Cardiac muscle cell (in vitro differentiated cells and primary cell): ENCODE measurements around the gene ARL6IP4. TPM values are rescaled to one million over a fixed set of nuclear protein-coding genes. Genes with fewer than 3 reads are reported as not detected.
A peak's percentile ranks its signal among the peaks of the same experiment; 100 is the strongest.

Experiments used
- DNase-seq, 2 donors: peaks; one replicate each; pipeline versions ENCODE4 v3.0.0 to v3.0.0-alpha.2; 2010 to 2017; ENCODE audit warnings: low read depth in 1 of 2, low spot score in 1 of 2
- H3K27ac ChIP-seq: fragments of 200-600 bp; sonication (generic); 2 replicates; pipeline ENCODE4 v1.5.1; 2016
- H3K27me3 ChIP-seq: fragments of 200-600 bp; sonication (generic); 2 replicates; pipeline ENCODE4 v1.6.0; 2016; ENCODE audit warnings: control low read depth
- H3K36me3 ChIP-seq: fragments of 200-600 bp; sonication (generic); 2 replicates; pipeline ENCODE4 v1.5.1; 2016; ENCODE audit warnings: control low read depth
- H3K4me1 ChIP-seq: fragments of 200-600 bp; sonication (generic); 2 replicates; pipeline ENCODE4 v1.8.1; 2017; ENCODE audit warnings: low read depth, mild to moderate bottlenecking, mixed run types
- H3K4me3 ChIP-seq: fragments of 200-600 bp; sonication (generic); 2 replicates; pipeline ENCODE4 v1.5.1; 2016; ENCODE audit warnings: mild to moderate bottlenecking
- H3K9me3 ChIP-seq: fragments of 200-600 bp; sonication (generic); 2 replicates; pipeline ENCODE4 v1.5.1; 2017; ENCODE audit warnings: low read depth, mild to moderate bottlenecking, control low read depth
- CTCF ChIP-seq: IDR thresholded peaks from 2 replicates; pipeline ENCODE4 v1.5.1; 2012; ENCODE audit warnings: low read depth, mild to moderate bottlenecking, low read length
- polyA plus RNA-seq: library from polyadenylated mRNA; unstranded; fragments of >200 nt; fragmentation: Nextera tagmentation; extraction: Ambion mirVana; gene quantifications from 2 replicates; pipeline ENCODE4 v1.2.1, GENCODE V29; 2016
- total RNA-seq: library from RNA; depleted of rRNA; stranded (reverse); fragments of >200 nt; gene quantifications from 2 replicates; pipeline ENCODE4 v1.2.3, GENCODE V29; 2016

ARL6IP4 gene
- total and polyA plus RNA-seq, 2 experiments from 2014 or later, result 253 to 323 TPM

GRCh38 chr12:122960193-122960569 lies 20.3 kb upstream of the ARL6IP4 start:
- DNase-seq, result no peak
- Histone ChIP-seq H3K4me1 (peaks cover 7% of the 10 kb centered on the region), H3K27ac (no peak overlapping the region)

GRCh38 chr12:122961531-122962329 lies 18.8 kb upstream of the ARL6IP4 start:
- no peaks in the 10 kb centered on the region for H3K36me3 ChIP-seq
- no peaks in the 10 kb centered on the region for H3K27me3 ChIP-seq
- TF ChIP-seq CTCF, result no peak
- no peaks in the 10 kb centered on the region for H3K9me3 ChIP-seq
- no peak overlapping the region for H3K27ac ChIP-seq
- H3K4me3 ChIP-seq, result no peak overlapping the region
- peaks cover 14% of the 10 kb centered on the region for H3K4me1 ChIP-seq
- DNase-seq, result peak in 1 of 2 donors; percentile 38

More at GRCh38 chr12:122960193-122960569, 20.3 kb upstream of the ARL6IP4 start:
- no peaks in the 10 kb centered on the region for H3K36me3 ChIP-seq
- TF ChIP-seq CTCF, result no peak
- no peaks in the 10 kb centered on the region for H3K27me3 ChIP-seq
- H3K4me3 ChIP-seq, result no peak overlapping the region
- H3K9me3 ChIP-seq, result no peaks in the 10 kb centered on the region

- Histone ChIP-seq H3K9me3 (no peaks in the 10 kb centered on the region), H3K27me3 (no peaks in the 10 kb centered on the region), H3K27ac (no peak overlapping the region), H3K36me3 (no peaks in the 10 kb centered on the region), H3K4me3 (no peak overlapping the region), H3K4me1 (peaks cover 14% of the 10 kb centered on the region)
- TF ChIP-seq CTCF, result no peak
- DNase-seq, result peak in 1 of 2 donors; percentile 67
Observed at GRCh38 chr12:122963941-122964265, 16.6 kb upstream of the ARL6IP4 start.

- no peak overlapping the region for H3K4me3 ChIP-seq
- H3K36me3 ChIP-seq, result no peaks in the 10 kb centered on the region
- peaks cover 14% of the 10 kb centered on the region for H3K4me1 ChIP-seq
- no peak for DNase-seq
- no peak for TF ChIP-seq CTCF
- no peak overlapping the region for H3K27ac ChIP-seq
- H3K27me3 ChIP-seq, result no peaks in the 10 kb centered on the region
- no peaks in the 10 kb centered on the region for H3K9me3 ChIP-seq
Observed at GRCh38 chr12:122964439-122965257, 15.8 kb upstream of the ARL6IP4 start.

GRCh38 chr12:122965321-122965751 lies 15.1 kb upstream of the ARL6IP4 start:
- peak overlapping the region; percentile 58 for H3K4me3 ChIP-seq
- no peaks in the 10 kb centered on the region for H3K36me3 ChIP-seq
- H3K4me1 ChIP-seq, result peaks cover 14% of the 10 kb centered on the region
- H3K27me3 ChIP-seq, result no peaks in the 10 kb centered on the region
- no peak for TF ChIP-seq CTCF
- H3K9me3 ChIP-seq, result no peaks in the 10 kb centered on the region
- no peak overlapping the region for H3K27ac ChIP-seq
- DNase-seq, result no peak
